IPS-15b (cell line): ENCODE data around the gene MYF5.

ENCODE experiments used
- H3K27me3 ChIP-seq: one replicate; pipeline ENCODE4 v1.6.1; 2013; ENCODE audit warnings: low read length; ENCODE audit not compliant: control insufficient read depth, insufficient read depth
- H3K36me3 ChIP-seq: one replicate; pipeline ENCODE4 v1.6.1; 2013; ENCODE audit warnings: low read length; ENCODE audit not compliant: control insufficient read depth, insufficient read depth
- H3K4me1 ChIP-seq: one replicate; pipeline ENCODE4 v1.6.1; 2013; ENCODE audit warnings: mild to moderate bottlenecking, low read length; ENCODE audit not compliant: control insufficient read depth, insufficient read depth
- H3K4me3 ChIP-seq: one replicate; pipeline ENCODE4 v1.5.1; 2013; ENCODE audit warnings: low read depth, low read length
- H3K9ac ChIP-seq: one replicate; pipeline ENCODE4 v1.6.1; 2013; ENCODE audit warnings: low read depth, mild to moderate bottlenecking, low read length
- H3K9me3 ChIP-seq: one replicate; pipeline ENCODE4 v1.6.1; 2013; ENCODE audit warnings: mild to moderate bottlenecking, low read length; ENCODE audit not compliant: control insufficient read depth, insufficient read depth

MYF5 gene

GRCh38 chr12:80720516-80720915, 3.8 kb downstream of the MYF5 start:
- Histone ChIP-seq H3K36me3 (no peaks in the 10 kb centered on the region), H3K27me3 (peaks cover 34% of the 10 kb centered on the region), H3K9me3 (no peaks in the 10 kb centered on the region), H3K9ac (no peak overlapping the region), H3K4me3 (no peak overlapping the region), H3K4me1 (peaks cover 7% of the 10 kb centered on the region)

GRCh38 chr12:80721326-80721725, 4.6 kb downstream of the MYF5 start:
- Histone ChIP-seq H3K4me1 (peaks cover under 1% of the 10 kb centered on the region), H3K27me3 (peaks cover 26% of the 10 kb centered on the region), H3K36me3 (no peaks in the 10 kb centered on the region), H3K9me3 (no peaks in the 10 kb centered on the region), H3K4me3 (no peak overlapping the region), H3K9ac (no peak overlapping the region)

- Histone ChIP-seq H3K4me3 (no peak overlapping the region), H3K9ac (no peak overlapping the region), H3K4me1 (no peaks in the 10 kb centered on the region), H3K9me3 (no peaks in the 10 kb centered on the region), H3K36me3 (no peaks in the 10 kb centered on the region), H3K27me3 (no peaks in the 10 kb centered on the region)
Observed at GRCh38 chr12:80745851-80746505, 29.3 kb downstream of the MYF5 start.

- no peak overlapping the region for H3K4me3 ChIP-seq
- no peaks in the 10 kb centered on the region for H3K4me1 ChIP-seq
- H3K27me3 ChIP-seq: no peaks in the 10 kb centered on the region
- no peaks in the 10 kb centered on the region for H3K36me3 ChIP-seq
- H3K9me3 ChIP-seq: no peaks in the 10 kb centered on the region
- no peak overlapping the region for H3K9ac ChIP-seq
Observed at GRCh38 chr12:80747800-80748199, 31.1 kb downstream of the MYF5 start.

GRCh38 chr12:80749456-80749855, 32.7 kb downstream of the MYF5 start:
- Histone ChIP-seq H3K4me3 (no peak overlapping the region), H3K4me1 (no peaks in the 10 kb centered on the region), H3K27me3 (no peaks in the 10 kb centered on the region), H3K9ac (no peak overlapping the region), H3K9me3 (no peaks in the 10 kb centered on the region), H3K36me3 (no peaks in the 10 kb centered on the region)

- H3K9ac ChIP-seq: no peak overlapping the region
- H3K36me3 ChIP-seq: no peaks in the 10 kb centered on the region
- H3K4me1 ChIP-seq: no peaks in the 10 kb centered on the region
- H3K4me3 ChIP-seq: no peak overlapping the region
- no peaks in the 10 kb centered on the region for H3K27me3 ChIP-seq
- H3K9me3 ChIP-seq: no peaks in the 10 kb centered on the region
Observed at GRCh38 chr12:80752464-80752863, 35.8 kb downstream of the MYF5 start.

GRCh38 chr12:80754274-80754673, 37.6 kb downstream of the MYF5 start:
- Histone ChIP-seq H3K4me1 (no peaks in the 10 kb centered on the region), H3K9ac (no peak overlapping the region), H3K36me3 (no peaks in the 10 kb centered on the region), H3K9me3 (no peaks in the 10 kb centered on the region), H3K4me3 (no peak overlapping the region), H3K27me3 (no peaks in the 10 kb centered on the region)

- no peak overlapping the region for H3K4me3 ChIP-seq
- H3K36me3 ChIP-seq: no peaks in the 10 kb centered on the region
- no peaks in the 10 kb centered on the region for H3K27me3 ChIP-seq
- H3K9me3 ChIP-seq: no peaks in the 10 kb centered on the region
- H3K9ac ChIP-seq: no peak overlapping the region
- H3K4me1 ChIP-seq: peaks cover 3% of the 10 kb centered on the region
Observed at GRCh38 chr12:80756875-80757274, 40.2 kb downstream of the MYF5 start.

GRCh38 chr12:80761838-80762237, 45.1 kb downstream of the MYF5 start:
- H3K4me3 ChIP-seq: no peak overlapping the region
- peaks cover 7% of the 10 kb centered on the region for H3K4me1 ChIP-seq
- H3K9me3 ChIP-seq: no peaks in the 10 kb centered on the region
- no peak overlapping the region for H3K9ac ChIP-seq
- no peaks in the 10 kb centered on the region for H3K27me3 ChIP-seq
- H3K36me3 ChIP-seq: no peaks in the 10 kb centered on the region

GRCh38 chr12:80763874-80764273, 47.2 kb downstream of the MYF5 start:
- H3K4me3 ChIP-seq: no peak overlapping the region

GRCh38 chr12:80766210-80766609, 49.5 kb downstream of the MYF5 start:
- H3K4me1 ChIP-seq: peaks cover 22% of the 10 kb centered on the region
- no peaks in the 10 kb centered on the region for H3K27me3 ChIP-seq
- no peaks in the 10 kb centered on the region for H3K36me3 ChIP-seq
- no peak overlapping the region for H3K9ac ChIP-seq
- no peaks in the 10 kb centered on the region for H3K9me3 ChIP-seq
- H3K4me3 ChIP-seq: no peak overlapping the region

More at GRCh38 chr12:80763874-80764273, 47.2 kb downstream of the MYF5 start:
- no peaks in the 10 kb centered on the region for H3K9me3 ChIP-seq
- H3K36me3 ChIP-seq: no peaks in the 10 kb centered on the region
- no peaks in the 10 kb centered on the region for H3K27me3 ChIP-seq
- H3K9ac ChIP-seq: no peak overlapping the region
- H3K4me1 ChIP-seq: peaks cover 13% of the 10 kb centered on the region

GRCh38 chr12:80766897-80767296, 50.2 kb downstream of the MYF5 start:
- Histone ChIP-seq H3K9me3 (no peaks in the 10 kb centered on the region), H3K36me3 (no peaks in the 10 kb centered on the region), H3K4me1 (peaks cover 19% of the 10 kb centered on the region), H3K4me3 (no peak overlapping the region), H3K9ac (no peak overlapping the region), H3K27me3 (no peaks in the 10 kb centered on the region)
